22Rv1 (cell line): ENCODE results near the gene STMND1.

Experiments
- CTCF ChIP-seq: fragments of 450-650 bp; IDR thresholded peaks from 2 replicates; pipeline ENCODE4 v1.5.1; 2017; ENCODE audit warnings: mild to moderate bottlenecking
- ZFX ChIP-seq: fragments of 450-650 bp; IDR thresholded peaks from 2 replicates; pipeline ENCODE4 v1.6.1; 2017; ENCODE audit warnings: antibody characterized with exemption, borderline replicate concordance

GRCh38 chr6:17081860-17082508 is 19.9 kb upstream of the STMND1 start:
- TF ChIP-seq CTCF (no peak), ZFX (no peak)
